ENCODE measurements around the gene KRTAP12-3.
"Not testable (repeated sequence)": the region's sequence is repeated elsewhere in the genome, so short reads cannot be mapped to it uniquely, and the experiment has no call there.

Gene KRTAP12-3

DNA sequence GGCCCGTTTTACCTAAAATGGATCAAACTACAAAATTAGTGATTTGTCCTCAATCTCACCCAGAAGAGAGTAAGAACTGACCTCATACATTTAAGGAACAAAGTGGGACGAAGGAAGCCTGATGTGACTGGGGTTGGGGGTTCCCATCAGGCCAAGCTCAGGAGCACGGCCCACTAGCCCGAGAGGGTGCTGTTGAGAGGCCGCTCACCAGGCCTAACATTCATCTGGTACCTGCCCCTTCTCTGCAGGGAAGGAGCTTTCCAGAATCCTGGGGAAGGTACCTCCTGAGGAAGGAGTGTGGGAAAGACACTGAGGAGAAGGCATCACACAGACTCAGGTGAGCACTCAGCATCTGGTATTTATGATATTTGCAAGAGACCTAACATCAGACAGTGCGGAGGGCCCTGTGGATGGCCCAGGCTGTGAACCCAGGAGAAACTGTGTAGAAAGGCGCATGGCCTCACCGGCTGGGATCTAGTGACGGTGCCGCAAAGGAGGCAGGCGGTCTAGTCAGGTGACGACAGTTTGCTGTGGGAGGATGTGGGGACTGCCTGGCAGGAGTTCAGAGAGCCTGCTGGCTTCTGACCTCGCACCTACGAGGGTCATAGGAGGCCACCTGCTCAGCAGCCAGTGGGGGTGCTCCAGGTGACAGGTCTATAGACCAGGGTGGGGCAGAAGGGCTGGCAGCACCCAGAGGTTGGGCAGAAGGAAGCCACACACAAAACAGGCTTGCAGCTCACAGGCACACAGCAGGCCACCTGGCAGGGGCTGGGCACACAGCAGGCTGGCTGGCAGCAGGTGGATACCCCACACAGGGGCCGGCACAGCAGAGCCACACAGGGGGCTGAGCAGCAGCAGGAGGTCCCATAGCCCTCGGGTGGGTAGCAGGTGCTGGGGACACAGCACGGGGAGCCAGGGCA, 3.8 kb upstream of the KRTAP12-3 start:
- DNase-seq, result no peak

DNA sequence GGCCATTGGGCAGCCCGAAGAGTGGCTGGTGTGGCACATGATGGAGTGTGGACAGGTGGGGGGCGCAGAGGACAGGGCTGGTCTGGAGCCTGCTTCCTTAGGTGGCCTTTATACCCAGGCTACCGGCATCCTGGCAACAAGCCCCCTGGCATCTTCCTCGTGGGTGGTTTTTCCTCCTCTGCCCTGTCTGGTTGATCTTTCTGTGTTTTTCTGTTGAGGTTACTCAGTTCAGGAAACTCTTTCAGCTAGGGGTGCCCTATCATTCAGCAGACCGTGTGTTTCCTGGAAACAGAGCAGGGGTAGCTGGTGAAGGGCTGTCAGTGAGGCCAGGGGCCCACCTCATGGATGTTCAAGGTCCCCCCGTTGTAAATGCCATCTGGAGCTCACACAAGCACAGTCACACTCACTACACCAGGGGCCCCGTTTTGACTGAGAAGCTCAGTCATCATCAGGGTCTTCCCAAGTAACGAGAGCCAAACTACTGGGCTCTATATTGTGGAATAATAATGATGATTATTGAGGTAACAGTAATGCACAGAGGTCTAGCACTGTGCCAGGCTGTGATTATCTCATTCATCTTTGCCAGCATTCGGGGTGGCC, 3.1 kb upstream of the KRTAP12-3 start, which contains the start of gene KRTAP12-4:
TSS of gene KRTAP12-4 (minus strand) at position 84 of the 600 bp plus-strand sequence. CDS start at position 39, 45 bp downstream.
- no peak for DNase-seq

DNA sequence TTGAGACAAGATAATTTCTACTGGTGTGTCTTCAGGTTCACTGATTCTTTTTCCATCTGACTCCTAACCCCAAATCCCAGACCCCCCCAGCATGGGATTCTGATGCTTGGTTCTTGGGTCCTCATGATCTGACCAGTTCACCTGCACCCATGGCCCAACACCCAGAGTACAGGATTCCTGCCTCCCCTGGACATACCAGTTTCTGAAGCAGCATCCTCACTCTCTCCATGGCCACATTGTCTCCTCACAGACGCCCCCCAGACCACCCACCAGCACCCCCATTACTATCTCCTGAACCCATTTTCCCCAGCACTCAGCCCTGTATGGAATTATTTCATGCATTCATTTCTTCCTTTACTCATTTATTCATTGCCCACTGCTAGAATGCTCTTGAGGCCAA, 864 bp upstream of the KRTAP12-3 start:
- DNase-seq, result no peak

DNA sequence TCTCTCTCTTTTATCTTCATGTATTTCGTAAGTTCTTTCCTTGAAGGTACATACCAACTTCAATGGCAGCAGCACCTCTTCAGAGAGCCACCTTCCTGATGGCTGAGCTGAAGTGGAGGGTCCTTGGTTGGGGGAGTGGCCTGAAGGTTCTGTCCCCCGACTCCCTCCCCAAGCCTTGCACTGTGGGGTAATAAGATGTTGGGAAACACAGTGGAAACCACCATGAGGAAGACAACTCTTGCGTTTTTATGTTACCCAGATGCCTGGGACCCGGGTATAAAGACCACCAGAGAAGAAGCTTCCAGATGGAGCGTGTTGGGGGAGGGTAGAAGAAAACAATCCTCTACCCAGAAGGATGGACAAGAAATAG, 794 bp downstream of the KRTAP12-3 start:
- DNase-seq, result no peak

DNA sequence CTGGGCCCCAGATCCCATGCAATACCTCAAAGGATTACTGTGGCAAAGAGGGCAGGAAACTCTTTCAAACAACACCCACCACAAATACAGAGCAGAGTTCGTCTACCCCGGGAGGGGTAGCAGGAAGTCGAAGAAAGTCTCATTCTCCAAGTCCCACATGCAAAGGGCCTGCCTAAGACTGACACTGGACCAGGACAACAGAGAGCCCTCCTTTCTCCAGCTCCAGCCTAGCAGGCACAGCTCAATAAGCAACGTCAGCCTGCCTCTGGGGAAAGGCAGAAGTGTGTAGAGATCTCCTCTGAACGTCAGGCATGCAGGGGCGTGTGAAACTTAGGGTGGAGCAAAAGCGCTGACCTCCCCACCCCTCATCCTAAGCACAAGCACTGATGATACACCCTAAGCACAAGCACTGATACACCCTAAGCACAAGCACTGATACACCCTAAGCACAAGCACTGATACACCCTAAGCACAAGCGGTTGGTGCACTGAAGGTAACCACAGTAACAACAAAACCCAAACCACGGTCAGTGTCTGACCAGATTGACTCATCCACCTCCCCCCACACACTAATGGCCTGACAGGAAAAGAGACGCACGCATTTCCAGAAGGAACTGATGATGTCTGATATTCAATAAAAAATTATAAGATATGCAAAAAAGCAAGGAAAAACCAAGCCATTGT, 1.3 kb downstream of the KRTAP12-3 start:
- DNase-seq, result no peak

DNA sequence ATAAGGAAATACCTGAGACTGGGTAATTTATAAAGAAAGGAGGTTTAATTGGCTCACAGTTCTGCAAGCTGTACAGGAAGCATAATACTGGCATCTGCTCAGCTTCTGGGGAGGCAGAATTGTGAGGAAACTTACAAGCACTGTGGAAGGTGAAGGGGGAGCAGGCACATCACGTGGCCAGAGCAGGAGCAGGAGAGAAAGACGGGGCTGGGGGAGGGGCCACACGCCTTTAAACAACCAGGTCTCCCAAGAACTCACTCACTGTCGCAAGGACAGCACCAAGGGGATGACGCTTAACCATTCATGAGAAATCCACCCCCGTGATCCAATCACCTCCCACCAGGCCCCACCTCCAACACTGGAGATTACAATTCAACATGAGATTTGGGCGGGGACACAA, 3.8 kb downstream of the KRTAP12-3 start:
- DNase-seq, result not testable (repeated sequence)

DNA sequence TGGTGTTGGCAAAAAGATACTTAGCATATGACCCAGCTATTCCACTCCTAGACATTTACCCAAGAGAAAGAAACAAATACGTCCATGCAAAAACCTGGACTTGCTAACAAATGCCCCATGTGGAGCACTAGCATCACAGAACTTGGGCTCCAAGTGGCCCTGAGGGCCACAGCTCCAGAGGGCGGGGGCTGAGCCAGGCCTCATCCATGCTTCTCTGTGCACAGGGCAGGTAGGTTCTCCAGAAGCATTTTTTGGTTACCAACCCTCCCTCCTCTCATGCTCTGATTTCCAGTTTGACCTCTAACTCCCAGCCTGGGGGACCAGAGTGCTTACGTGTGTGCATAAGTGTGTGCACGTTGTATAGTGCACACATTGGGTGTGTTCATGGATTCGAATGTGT, 7.0 kb downstream of the KRTAP12-3 start:
- DNase-seq, result no peak

DNA sequence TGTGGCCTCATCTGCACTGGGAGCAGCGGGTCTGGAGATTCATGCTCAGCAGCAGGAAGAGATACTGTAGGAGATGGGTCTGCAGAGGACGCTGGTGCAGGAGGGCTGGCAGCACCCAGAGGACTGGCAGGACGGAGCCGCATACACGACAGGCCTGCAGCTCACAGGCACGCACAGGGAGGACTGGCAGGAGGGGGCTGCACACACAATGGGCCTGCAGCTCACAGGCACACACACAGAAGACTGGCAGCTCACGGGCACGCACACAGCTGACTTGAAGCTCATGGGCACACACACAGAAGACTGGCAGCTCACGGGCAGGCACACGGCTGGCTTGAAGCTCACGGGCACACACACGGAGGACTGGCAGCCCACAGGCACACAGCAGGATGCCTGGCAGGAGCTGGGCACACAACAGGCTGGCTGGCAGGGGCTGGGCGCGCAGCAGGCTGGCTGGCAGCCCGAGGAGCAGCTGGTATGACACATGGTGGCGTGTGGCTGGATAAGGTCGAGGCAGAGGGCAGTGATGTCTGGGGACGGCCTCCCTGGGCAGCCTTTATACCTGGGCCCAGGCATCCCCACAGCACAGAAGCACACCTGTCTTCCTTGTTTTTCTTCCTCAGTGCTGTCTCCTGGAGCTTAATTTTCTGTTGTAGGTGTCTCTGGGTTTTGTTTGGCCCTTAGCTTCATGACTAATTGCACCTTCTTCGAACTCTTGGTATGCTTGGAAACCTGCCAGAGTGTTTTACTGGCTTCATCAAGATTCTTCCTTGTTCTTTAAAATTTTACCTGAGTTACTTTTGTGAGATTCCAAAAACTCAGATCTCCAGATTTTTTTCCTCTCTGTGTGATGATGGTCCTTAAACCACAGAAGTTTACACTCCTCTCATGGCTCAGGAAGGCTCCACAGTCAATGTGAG, 8.9 kb downstream of the KRTAP12-3 start, which contains the start of gene KRTAP12-2:
TSS of gene KRTAP12-2 (minus strand) at position 527 of the 920 bp plus-strand sequence. CDS start at position 486, 41 bp downstream.
- DNase-seq, result no peak

DNA sequence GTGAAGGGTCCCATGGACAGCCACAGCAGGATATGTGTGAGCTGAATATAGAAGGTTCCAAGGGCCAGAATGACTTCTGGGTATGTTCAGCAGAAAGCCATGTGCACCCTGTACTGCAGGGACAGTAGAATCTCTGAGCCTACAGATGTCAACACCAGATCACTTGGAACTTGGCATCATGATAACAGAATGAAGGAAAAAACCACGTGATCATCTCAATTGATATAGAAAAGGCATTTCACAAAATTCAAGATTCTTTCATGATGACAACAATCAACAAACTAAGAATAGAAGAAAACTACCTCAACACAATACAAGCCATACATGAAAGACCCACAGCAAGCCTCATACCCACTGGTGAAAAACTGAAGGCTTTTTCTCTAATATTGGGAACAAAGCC, 9.9 kb downstream of the KRTAP12-3 start:
- DNase-seq, result no peak

DNA sequence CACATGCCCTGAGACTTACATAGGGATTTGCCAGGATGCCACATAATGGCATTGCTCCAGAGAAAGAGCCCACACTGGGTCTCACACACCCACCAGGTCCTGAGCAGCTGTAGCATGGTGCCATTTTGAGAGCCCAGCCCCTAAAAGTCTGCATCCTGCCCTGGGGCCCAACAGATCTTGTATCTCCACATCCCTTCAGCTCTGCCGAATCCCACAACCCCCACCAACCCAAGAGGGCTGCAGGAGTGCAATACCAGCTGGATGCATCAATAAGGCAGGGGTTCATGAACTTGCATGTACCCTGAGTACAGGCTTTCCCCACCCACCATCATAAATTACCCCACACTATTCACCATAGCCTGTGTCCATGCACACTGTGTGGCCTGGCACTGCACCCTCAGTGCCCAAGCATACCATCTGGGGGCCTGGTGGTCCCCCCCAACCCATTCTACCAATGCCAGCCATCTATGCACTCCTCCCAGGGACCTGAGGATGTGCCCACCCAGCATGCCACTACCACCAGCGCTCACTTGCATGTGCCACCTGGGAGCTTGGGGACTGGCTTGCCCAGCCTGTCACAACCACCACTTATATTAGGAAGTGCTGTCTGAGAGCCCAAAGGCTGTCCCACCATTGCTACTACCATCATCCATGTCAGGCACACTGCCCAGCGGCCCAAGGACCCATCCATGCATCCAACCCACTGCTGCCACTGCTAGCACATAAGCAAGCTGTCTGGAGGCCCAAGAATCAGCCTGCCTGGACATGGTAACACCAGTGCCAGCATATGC, 13.1 kb downstream of the KRTAP12-3 start:
- no peak for DNase-seq

DNA sequence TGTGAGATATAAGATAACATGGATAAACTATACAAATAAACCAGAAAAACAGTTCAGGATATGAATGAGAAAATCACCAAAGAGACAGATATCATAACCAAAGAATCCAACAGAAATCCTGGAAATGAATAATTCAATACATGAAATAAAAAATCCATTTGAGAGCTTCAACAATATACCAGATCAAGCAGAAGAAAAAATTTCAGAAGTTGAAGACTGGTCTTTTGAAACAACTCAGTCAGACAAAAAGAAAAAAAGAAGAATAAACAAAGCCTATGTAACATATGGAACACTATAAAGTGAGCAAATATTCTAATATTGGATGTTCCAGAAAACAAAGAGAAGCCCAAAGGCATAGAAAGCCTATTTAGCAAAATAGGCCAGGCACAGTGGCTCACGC, 14.2 kb downstream of the KRTAP12-3 start:
- DNase-seq, result no peak

DNA sequence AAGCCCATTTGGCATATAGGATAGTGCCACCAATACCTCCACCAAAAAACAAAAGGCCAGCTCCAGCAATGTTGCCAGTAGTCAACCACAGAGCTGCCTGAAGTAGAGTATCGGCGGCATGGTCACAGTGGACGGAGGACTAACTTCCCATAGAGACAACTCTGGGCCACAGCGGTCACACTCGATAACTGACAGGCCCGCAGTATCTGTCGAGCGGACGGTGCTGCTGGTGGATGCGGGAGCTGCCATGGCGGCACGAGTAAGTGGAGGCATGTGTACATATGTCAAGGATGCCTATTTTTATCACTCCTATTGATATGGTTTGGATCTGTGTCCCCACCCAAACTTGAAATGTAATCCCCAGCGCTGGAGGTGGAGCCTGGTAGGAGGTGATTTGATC, 20.1 kb downstream of the KRTAP12-3 start:
- DNase-seq, result no peak

DNA sequence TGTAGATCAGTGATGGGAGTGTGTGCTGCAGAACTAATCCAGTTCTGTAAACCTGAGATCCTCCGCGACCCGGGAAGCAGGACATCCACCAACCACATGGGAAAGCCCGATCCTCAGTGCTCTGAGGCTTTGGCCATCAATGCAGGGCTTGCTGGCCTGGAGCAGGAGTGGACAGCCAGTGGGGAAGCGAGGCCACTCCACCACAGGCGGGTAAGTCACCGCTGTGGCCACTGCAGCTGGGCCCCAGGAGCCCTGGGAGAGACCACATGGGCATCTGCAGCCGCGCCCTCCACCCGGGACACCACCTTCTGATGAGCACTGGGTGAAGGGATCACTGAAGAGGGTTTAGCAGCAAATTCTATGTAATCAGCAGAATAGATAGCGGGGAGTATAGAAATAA, 23.4 kb downstream of the KRTAP12-3 start:
- no peak for DNase-seq

DNA sequence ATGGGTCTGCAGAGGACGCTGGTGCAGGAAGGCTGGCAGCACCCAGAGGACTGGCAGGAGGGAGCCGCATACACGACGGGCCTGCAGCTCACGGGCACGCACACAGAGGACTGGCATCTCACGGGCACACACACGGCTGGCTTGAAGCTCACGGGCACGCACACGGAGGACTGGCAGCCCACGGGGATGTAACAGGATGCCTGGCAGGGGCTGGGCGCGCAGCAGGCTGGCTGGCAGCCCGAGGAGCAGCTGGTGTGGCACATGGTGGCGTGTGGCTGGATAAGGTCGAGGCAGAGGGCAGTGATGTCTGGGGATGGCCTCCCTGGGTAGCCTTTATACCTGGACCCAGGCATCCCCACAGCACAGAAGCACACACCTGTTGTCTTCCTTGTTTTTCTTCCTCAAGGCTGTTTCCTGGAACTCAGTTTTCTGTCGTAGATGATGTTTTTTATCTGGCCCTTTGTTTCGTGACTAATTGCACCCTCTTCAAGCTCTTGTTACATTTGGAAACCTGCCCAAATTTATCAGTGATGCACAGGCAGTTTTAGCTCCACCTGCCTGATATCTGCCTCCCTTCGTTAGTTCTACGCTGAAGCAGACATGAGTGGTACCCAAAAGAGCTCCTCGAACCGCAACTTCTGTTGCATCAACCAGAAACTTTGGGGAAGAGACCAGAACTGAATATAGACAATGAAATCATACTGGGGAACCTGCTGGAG, 24.3 kb downstream of the KRTAP12-3 start, which contains the start of gene KRTAP12-1:
TSS of gene KRTAP12-1 (minus strand) at position 303 of the 719 bp plus-strand sequence. CDS start at position 263, 40 bp downstream.
- no peak for DNase-seq

DNA sequence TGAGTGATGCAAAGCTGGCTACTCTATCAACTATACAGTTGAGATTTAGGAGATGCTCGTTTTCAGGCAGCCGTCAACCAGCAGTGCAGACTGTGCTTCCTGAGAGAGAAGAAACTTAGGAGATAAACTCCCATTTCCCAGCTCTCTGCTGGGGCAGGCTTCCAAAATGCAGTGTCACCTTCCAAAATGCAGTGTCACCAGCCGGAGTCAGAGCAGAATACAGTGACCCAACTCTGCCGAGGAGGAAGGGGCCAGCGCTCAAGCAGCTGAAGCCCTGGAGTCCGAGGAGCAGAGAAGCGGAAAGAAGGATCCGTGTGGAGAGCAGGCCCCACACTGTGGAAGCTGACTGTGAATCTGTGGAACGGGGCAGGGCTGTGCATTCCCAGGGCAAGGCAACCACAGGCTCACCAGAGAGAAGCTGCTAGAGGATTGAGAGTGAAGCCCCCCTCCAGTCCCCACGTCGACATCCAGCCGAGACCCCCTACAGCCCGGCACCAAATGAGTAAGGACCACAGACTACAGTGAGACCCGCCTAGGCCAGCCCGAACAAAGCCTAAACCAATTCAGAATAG, 24.9 kb downstream of the KRTAP12-3 start:
- DNase-seq, result no peak

DNA sequence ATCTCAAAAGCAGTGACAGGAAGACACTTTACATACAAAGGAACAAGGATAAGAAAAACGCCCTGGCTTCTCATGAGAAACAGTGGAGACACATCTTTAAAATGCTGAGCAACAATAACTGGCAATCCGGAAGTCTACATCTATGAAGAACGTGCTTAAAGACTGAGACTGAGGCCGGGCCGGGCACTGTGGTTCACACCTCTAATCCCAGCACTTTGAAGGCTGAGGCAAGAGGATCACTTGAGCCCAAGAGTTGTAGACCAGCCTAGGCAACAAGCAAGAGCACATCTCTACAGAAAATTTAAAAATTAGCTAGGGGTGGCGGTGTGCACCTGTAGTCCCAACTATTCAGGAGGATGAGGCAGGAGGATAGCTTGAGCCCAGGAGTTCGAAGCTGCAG, 26.3 kb downstream of the KRTAP12-3 start:
- DNase-seq, result no peak

DNA sequence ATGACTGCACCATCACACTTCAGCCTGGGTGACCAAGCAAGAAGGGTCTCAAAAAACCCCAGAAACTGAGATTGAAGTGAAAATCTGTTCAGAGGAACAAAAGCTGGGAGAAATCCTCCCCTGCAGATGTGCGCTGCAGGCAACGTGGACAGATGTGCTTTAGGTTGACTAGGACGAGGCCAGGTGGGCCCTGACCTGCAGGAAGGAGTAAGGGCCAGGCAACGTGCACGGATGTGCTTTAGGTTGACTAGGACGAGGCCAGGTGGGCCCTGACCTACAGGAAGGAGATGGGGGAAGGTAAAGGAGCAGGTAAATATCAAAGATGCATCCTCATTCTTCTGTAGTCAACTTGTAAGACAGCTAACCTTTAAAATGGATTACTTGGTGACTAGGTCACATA, 26.8 kb downstream of the KRTAP12-3 start:
- no peak for DNase-seq

DNA sequence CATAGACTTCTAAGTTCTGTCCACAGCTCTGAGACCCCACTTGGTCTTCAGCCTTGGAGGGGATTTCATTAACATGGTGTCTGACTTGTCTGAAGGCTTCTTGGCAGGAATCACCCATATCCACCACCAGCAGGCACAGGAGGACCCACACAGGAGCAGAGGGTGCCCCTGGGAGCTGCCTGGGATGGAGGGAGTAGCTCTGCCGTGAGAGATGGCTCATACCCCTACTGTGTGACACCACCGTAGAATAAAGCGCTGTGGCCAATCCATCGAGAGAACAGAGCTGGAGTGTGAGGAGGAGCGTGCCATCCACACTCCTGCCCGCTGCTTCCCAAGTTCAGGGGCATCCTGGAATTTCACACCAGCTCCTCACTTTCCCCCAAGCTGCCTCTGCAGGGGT, 27.3 kb downstream of the KRTAP12-3 start:
- not testable (repeated sequence) for DNase-seq

DNA sequence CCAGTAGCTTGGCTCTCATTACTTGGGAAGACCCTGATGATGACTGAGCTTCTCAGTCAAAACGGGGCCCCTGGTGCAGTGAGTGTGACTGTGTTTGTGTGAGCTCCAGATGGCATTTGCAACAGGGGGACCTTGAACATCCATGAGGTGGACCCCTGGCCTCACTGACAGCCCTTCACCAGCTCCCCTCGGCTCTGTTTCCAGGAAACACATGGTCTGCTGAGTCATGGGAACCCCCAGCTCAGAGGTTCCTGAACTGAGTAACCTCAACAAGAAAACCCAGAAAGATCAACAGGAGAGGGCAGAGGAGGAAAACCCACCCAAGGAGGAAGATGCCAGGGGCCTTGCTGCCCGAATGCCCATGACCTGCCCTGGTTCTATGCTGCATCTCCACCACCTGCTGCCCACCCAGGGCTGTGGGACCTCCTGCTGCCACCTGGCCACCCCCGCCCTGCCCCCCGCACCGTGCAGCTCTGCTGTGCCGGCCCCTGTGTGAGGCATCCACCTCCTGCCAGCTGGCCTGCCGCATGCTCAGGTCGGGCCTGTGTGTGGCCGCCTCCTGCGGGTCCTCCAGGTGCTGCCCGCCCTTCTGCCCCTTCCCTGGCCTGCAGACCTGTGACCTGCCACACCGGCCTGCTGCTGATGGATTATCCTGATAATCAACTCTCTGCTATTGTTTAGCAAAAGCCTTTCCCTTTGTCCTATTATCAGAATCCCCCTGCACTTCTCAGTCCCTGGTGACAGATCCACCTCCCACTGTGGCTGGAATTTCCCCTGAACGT, 28.5 kb downstream of the KRTAP12-3 start:
- no peak for DNase-seq
